HEK293 (cell line): ENCODE measurements around the gene LMBR1.

Experiments
- HOXD13 ChIP-seq: sonication (generic); formaldehyde crosslinking; IDR thresholded peaks from 2 replicates; pipeline ENCODE4 v1.8.0; 2022; ENCODE audit warnings: missing genetic modification reagents, borderline replicate concordance
- OVOL3 ChIP-seq: fragments of 450-650 bp; formaldehyde crosslinking; IDR thresholded peaks from 2 replicates; pipeline ENCODE4 v1.5.1; 2016; ENCODE audit warnings: missing biosample characterization, missing genetic modification characterization
- TF ChIP-seq, protein P1 (sequence below): fragments of 450-650 bp; formaldehyde crosslinking; IDR thresholded peaks from 2 replicates; pipeline ENCODE4 v1.5.1; 2016; ENCODE audit warnings: missing biosample characterization, missing genetic modification characterization
- TF ChIP-seq, protein P2 (sequence below): fragments of 450-650 bp; formaldehyde crosslinking; IDR thresholded peaks from 2 replicates; pipeline ENCODE4 v1.5.1; 2017; ENCODE audit warnings: missing biosample characterization, missing genetic modification characterization
- TF ChIP-seq, protein P3 (sequence below): fragments of 450-650 bp; IDR thresholded peaks from 2 replicates; pipeline ENCODE4 v1.5.1; 2018; ENCODE audit warnings: missing biosample characterization, missing genetic modification characterization

DNA sequence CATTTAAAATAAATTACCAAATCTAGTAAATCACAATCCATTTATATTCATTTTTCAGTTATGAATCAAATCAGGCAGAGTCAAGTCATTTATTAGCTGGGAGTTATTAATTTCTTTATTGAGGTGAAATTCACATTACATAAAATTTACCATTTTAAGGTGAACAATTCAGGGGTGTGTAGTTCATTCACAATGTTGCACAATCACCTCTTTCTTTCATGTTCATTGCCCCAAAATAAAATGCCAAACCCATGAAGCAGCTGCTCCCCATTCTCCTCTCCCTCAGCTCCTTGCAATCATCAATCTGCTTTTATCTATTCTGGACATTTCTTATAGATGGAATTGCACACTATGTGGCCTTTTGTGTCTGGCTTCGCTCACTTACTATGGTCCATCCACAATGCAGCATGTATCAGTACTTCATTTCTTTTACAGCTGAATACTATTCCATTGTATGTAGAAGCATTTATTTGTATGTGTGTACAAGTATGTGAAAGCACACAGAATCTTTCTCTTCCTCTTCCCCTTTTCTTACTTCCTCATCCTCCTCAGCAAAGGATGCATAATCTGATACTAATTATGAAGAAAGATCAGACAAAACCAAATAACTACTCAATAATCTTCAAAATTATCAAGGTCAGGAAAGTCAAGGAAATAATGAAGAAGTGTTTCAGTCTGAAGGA lies 60.6 kb downstream of the LMBR1 start:
- TF ChIP-seq, protein P1, sequence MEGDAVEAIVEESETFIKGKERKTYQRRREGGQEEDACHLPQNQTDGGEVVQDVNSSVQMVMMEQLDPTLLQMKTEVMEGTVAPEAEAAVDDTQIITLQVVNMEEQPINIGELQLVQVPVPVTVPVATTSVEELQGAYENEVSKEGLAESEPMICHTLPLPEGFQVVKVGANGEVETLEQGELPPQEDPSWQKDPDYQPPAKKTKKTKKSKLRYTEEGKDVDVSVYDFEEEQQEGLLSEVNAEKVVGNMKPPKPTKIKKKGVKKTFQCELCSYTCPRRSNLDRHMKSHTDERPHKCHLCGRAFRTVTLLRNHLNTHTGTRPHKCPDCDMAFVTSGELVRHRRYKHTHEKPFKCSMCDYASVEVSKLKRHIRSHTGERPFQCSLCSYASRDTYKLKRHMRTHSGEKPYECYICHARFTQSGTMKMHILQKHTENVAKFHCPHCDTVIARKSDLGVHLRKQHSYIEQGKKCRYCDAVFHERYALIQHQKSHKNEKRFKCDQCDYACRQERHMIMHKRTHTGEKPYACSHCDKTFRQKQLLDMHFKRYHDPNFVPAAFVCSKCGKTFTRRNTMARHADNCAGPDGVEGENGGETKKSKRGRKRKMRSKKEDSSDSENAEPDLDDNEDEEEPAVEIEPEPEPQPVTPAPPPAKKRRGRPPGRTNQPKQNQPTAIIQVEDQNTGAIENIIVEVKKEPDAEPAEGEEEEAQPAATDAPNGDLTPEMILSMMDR, result no peak
- TF ChIP-seq, protein P2, sequence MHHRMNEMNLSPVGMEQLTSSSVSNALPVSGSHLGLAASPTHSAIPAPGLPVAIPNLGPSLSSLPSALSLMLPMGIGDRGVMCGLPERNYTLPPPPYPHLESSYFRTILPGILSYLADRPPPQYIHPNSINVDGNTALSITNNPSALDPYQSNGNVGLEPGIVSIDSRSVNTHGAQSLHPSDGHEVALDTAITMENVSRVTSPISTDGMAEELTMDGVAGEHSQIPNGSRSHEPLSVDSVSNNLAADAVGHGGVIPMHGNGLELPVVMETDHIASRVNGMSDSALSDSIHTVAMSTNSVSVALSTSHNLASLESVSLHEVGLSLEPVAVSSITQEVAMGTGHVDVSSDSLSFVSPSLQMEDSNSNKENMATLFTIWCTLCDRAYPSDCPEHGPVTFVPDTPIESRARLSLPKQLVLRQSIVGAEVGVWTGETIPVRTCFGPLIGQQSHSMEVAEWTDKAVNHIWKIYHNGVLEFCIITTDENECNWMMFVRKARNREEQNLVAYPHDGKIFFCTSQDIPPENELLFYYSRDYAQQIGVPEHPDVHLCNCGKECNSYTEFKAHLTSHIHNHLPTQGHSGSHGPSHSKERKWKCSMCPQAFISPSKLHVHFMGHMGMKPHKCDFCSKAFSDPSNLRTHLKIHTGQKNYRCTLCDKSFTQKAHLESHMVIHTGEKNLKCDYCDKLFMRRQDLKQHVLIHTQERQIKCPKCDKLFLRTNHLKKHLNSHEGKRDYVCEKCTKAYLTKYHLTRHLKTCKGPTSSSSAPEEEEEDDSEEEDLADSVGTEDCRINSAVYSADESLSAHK (tag by site-specific recombination), result no peak
- no peak for TF ChIP-seq HOXD13 (CRISPR knock-in tag)
- TF ChIP-seq, protein P3, sequence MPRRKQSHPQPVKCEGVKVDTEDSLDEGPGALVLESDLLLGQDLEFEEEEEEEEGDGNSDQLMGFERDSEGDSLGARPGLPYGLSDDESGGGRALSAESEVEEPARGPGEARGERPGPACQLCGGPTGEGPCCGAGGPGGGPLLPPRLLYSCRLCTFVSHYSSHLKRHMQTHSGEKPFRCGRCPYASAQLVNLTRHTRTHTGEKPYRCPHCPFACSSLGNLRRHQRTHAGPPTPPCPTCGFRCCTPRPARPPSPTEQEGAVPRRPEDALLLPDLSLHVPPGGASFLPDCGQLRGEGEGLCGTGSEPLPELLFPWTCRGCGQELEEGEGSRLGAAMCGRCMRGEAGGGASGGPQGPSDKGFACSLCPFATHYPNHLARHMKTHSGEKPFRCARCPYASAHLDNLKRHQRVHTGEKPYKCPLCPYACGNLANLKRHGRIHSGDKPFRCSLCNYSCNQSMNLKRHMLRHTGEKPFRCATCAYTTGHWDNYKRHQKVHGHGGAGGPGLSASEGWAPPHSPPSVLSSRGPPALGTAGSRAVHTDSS (tag by site-specific recombination), result no peak
- no peak for TF ChIP-seq OVOL3 (tag by site-specific recombination)
